H1 (cell line): ENCODE results near the gene GREM2. TPM values are rescaled to one million over a fixed set of nuclear protein-coding genes. Genes with fewer than 3 reads are reported as not detected.

ENCODE experiments used
- CTCF ChIA-PET: fragments of 300-600 bp; sonication (Branson Sonifier 250); formaldehyde crosslinking; loops from one replicate; lab custom pipeline; 2021; ENCODE audit not compliant: partially characterized antibody; lab: Charles Lee
- POLR2A ChIA-PET: fragments of 300-600 bp; sonication (Branson Sonifier 250); formaldehyde crosslinking; loops from one replicate; lab custom pipeline; 2021; ENCODE audit warnings: inconsistent platforms; ENCODE audit not compliant: partially characterized antibody; lab: Charles Lee
- DNase-seq, 2 experiments: peaks; one replicate each; pipeline versions ENCODE4 v3.0.0 to v3.0.0-alpha.2; 2010 to 2022; ENCODE audit warnings: low spot score in 2 of 2, low read depth in 1 of 2, mixed read lengths in 1 of 2
- FAIRE-seq: peaks from 2 replicates; lab custom pipeline; 2011; peaks lifted over from hg19 to GRCh38; lab: Jason Lieb, UNC
- H2AFZ ChIP-seq: 2 replicates; pipeline ENCODE4 v1.8.1; 2012; ENCODE audit warnings: low read length, inconsistent platforms
- H2AK5ac ChIP-seq: 2 replicates; pipeline ENCODE4 v1.6.1; 2013; ENCODE audit warnings: low read depth, low read length
- H2BK120ac ChIP-seq: replicated peaks from 2 replicates; pipeline ENCODE3; 2013; ENCODE audit warnings: low read depth, low read length, inconsistent platforms
- H2BK12ac ChIP-seq: 2 replicates; pipeline ENCODE4 v1.6.1; 2013; ENCODE audit warnings: low read depth, low read length
- H2BK15ac ChIP-seq: 2 replicates; pipeline ENCODE4 v1.6.1; 2013; ENCODE audit warnings: low read length
- H2BK20ac ChIP-seq: 2 replicates; pipeline ENCODE4 v1.6.1; 2013; ENCODE audit warnings: low read length
- H2BK5ac ChIP-seq: 2 replicates; pipeline ENCODE4 v1.6.1; 2013; ENCODE audit warnings: low read depth, low read length
- H3K14ac ChIP-seq: 2 replicates; pipeline ENCODE4 v1.6.1; 2013; ENCODE audit warnings: inconsistent platforms; ENCODE audit not compliant: insufficient read length
- H3K18ac ChIP-seq: 2 replicates; pipeline ENCODE4 v1.6.1; 2013; ENCODE audit warnings: low read length; ENCODE audit errors: extremely low read depth
- H3K23ac ChIP-seq: 2 replicates; pipeline ENCODE4 v1.6.1; 2013; ENCODE audit warnings: inconsistent platforms; ENCODE audit not compliant: insufficient read length
- H3K23me2 ChIP-seq: 2 replicates; pipeline ENCODE4 v1.6.1; 2013; ENCODE audit warnings: low read depth, low read length
- H3K27ac ChIP-seq: 2 replicates; pipeline ENCODE4 v1.6.1; 2011; ENCODE audit warnings: low read depth, low read length, inconsistent platforms
- H3K27me3 ChIP-seq, 4 experiments: replicated peaks in 1 of 4; 1 replicate in 1 of 4; 2 replicates in 3 of 4; pipeline versions ENCODE4 v1.6.1 to v1.8.1; 2011 to 2013; ENCODE audit warnings: low read length in 3 of 4, mild to moderate bottlenecking in 3 of 4, inconsistent platforms in 2 of 4, mixed read lengths in 2 of 4, moderate library complexity in 1 of 4; ENCODE audit not compliant: control insufficient read depth in 3 of 4, insufficient read depth in 3 of 4; ENCODE audit errors: extremely low read depth in 1 of 4
- H3K36me3 ChIP-seq, 4 experiments: 2 replicates each; pipeline versions ENCODE4 v1.6.1 to v1.8.1; 2011 to 2013; ENCODE audit warnings: mild to moderate bottlenecking in 4 of 4, low read length in 3 of 4, moderate library complexity in 2 of 4, control low read depth in 1 of 4, inconsistent platforms in 1 of 4; ENCODE audit not compliant: insufficient read depth in 4 of 4, control insufficient read depth in 2 of 4
- H3K4ac ChIP-seq: replicated peaks from 2 replicates; pipeline ENCODE3; 2013; ENCODE audit warnings: low read length, low read depth, mixed read lengths, inconsistent platforms; ENCODE audit not compliant: insufficient read length
- H3K4me1 ChIP-seq, 4 experiments: replicated peaks in 1 of 4; 1 replicate in 1 of 4; 2 replicates in 3 of 4; pipeline versions ENCODE4 v1.6.1 to v1.8.1; 2011 to 2013; ENCODE audit warnings: low read length in 3 of 4, inconsistent platforms in 2 of 4, mixed read lengths in 1 of 4; ENCODE audit not compliant: insufficient read depth in 4 of 4, control insufficient read depth in 3 of 4
- H3K4me2 ChIP-seq, 2 experiments: 2 replicates each; pipeline versions ENCODE4 v1.6.1 to v1.8.1; 2011 to 2013; ENCODE audit warnings: low read depth in 2 of 2, low read length in 2 of 2, control low read depth in 1 of 2, inconsistent platforms in 1 of 2, mild to moderate bottlenecking in 1 of 2; ENCODE audit not compliant: insufficient read depth in 1 of 2
- H3K4me3 ChIP-seq, 4 experiments: fragments of 200-600, 300-600 bp in 1 of 4; sonication (generic), shearing (Covaris generic), sonication (Bioruptor Twin) in 1 of 4; 2 replicates each; pipeline versions ENCODE4 v1.5.1 to v1.8.1; 2011 to 2016; ENCODE audit warnings: low read length in 4 of 4, low read depth in 3 of 4, control low read depth in 2 of 4, inconsistent platforms in 2 of 4, mild to moderate bottlenecking in 2 of 4, mixed read lengths in 1 of 4, moderate library complexity in 1 of 4; ENCODE audit not compliant: insufficient read depth in 2 of 4; ENCODE audit errors: extremely low read depth in 1 of 4
- H3K56ac ChIP-seq: replicated peaks from 2 replicates; pipeline ENCODE3; 2013; ENCODE audit warnings: low read depth, mild to moderate bottlenecking, mixed read lengths, low read length, inconsistent platforms; ENCODE audit not compliant: insufficient read length
- H3K79me1 ChIP-seq: 2 replicates; pipeline ENCODE4 v1.6.1; 2013; ENCODE audit warnings: low read depth, low read length, control low read depth
- H3K79me2 ChIP-seq, 2 experiments: 2 replicates each; pipeline versions ENCODE4 v1.6.1 to v1.8.1; 2012 to 2013; ENCODE audit warnings: low read length in 2 of 2, mild to moderate bottlenecking in 2 of 2, inconsistent platforms in 1 of 2; ENCODE audit not compliant: insufficient read depth in 2 of 2, control insufficient read depth in 1 of 2
- H3K9ac ChIP-seq, 4 experiments: replicated peaks in 1 of 4; 1 replicate in 1 of 4; 2 replicates in 3 of 4; pipeline versions ENCODE4 v1.6.1 to v1.8.1; 2011 to 2013; ENCODE audit warnings: low read depth in 3 of 4, low read length in 3 of 4, control low read depth in 2 of 4, mild to moderate bottlenecking in 2 of 4, moderate library complexity in 2 of 4, inconsistent platforms in 1 of 4; ENCODE audit errors: extremely low read depth in 1 of 4
- H3K9me3 ChIP-seq, 2 experiments: 2 replicates each; pipeline versions ENCODE4 v1.6.1 to v1.8.1; 2012 to 2013; ENCODE audit warnings: mild to moderate bottlenecking in 2 of 2, moderate library complexity in 2 of 2, control low read depth in 1 of 2, inconsistent platforms in 1 of 2, low read depth in 1 of 2, low read length in 1 of 2, mixed read lengths in 1 of 2; ENCODE audit not compliant: insufficient read depth in 2 of 2
- H4K20me1 ChIP-seq, 2 experiments: replicated peaks in 1 of 2; 2 replicates each; pipeline versions ENCODE3 to v1.8.1; 2011 to 2013; ENCODE audit warnings: inconsistent platforms in 2 of 2, low read length in 2 of 2, mild to moderate bottlenecking in 1 of 2; ENCODE audit not compliant: insufficient read depth in 2 of 2, control insufficient read depth in 1 of 2
- H4K5ac ChIP-seq: 2 replicates; pipeline ENCODE4 v1.6.1; 2013; ENCODE audit warnings: low read length, low read depth, mixed read lengths, inconsistent platforms; ENCODE audit not compliant: insufficient read length
- H4K8ac ChIP-seq: 2 replicates; pipeline ENCODE4 v1.8.0; 2013; ENCODE audit warnings: mild to moderate bottlenecking, moderate library complexity, low read length, inconsistent platforms; ENCODE audit not compliant: insufficient read depth; ENCODE audit errors: extremely low read depth
- H4K91ac ChIP-seq: replicated peaks from 2 replicates; pipeline ENCODE3; 2013; ENCODE audit warnings: low read length, mixed read lengths, inconsistent platforms; ENCODE audit not compliant: insufficient read length
- CBX5 ChIP-seq: fragments of 300-800, 300-1000 bp; sonication (generic); IDR thresholded peaks from 2 replicates; pipeline ENCODE4 v1.7.1; 2016; ENCODE audit warnings: antibody characterized with exemption, low read length, low read depth
- RBBP5 ChIP-seq: IDR thresholded peaks from 2 replicates; pipeline ENCODE4 v1.7.1; 2012; ENCODE audit warnings: low read depth, mild to moderate bottlenecking, inconsistent platforms, low read length, moderate library complexity, borderline replicate concordance
- WGBS, 2 experiments: shearing (Covaris generic) in 1 of 2; methylation state at CpG; one replicate each; pipeline versions ENCODE4 v1.1.6 to v1.1.7; 2013 to 2015; ENCODE audit warnings: low lambda C conversion rate in 2 of 2, mixed read lengths in 2 of 2, inconsistent platforms in 1 of 2, low coverage in 1 of 2, missing lambda C conversion rate in 1 of 2; ENCODE audit not compliant: insufficient replicate concordance in 2 of 2, insufficient coverage in 1 of 2, insufficient read length in 1 of 2; ENCODE audit errors: extremely low coverage in 1 of 2, missing lambda C conversion rate in 1 of 2; 5-methylcytosine and 5-hydroxymethylcytosine counted together
- polyA plus RNA-seq, 7 experiments: library from polyadenylated mRNA; depleted of rRNA in 3 of 7; stranded (reverse) in 5 of 7; unstranded in 2 of 7; fragments of >200 nt in 5 of 7; fragments of 200-250 nt in 2 of 7; gene quantifications; 1 replicate in 5 of 7; 2 replicates in 1 of 7; 4 replicates in 1 of 7; pipeline versions ENCODE4 v1.2.1 to v1.2.3, GENCODE V29; 2011 to 2013; ENCODE audit warnings: missing spikeins in 2 of 7, mixed read lengths in 2 of 7
- total RNA-seq: library from RNA; stranded (reverse); fragmentation: NEBNext Ultra II Directional; extraction: Animal tissue kit (Norgen Biotek cat#: 25700); gene quantifications from 2 replicates; pipeline ENCODE4 v1.2.1, GENCODE V29; 2021

Gene GREM2
- total and polyA plus RNA-seq, 2 of the 8 experiments (the other 6 are each of a cell fraction or from before 2014, with no cell fraction given): 0.05 TPM; not detected in 1

- no peaks in the 10 kb centered on the region for H3K79me2 ChIP-seq
- H2BK12ac ChIP-seq: no peak overlapping the region
- H3K4ac ChIP-seq: no peak overlapping the region
- H2BK5ac ChIP-seq: no peak overlapping the region
- no peak overlapping the region for H2BK20ac ChIP-seq
- no peak overlapping the region for H3K18ac ChIP-seq
- peaks cover 0 to 13% (median 5%) of the 10 kb centered on the region in 4 experiments; a peak in 4 of 7 replicates for H3K27me3 ChIP-seq
- POLR2A ChIA-PET: no interaction called here
- H3K23me2 ChIP-seq: peaks cover 5% of the 10 kb centered on the region; the same call in 1 of the 2 replicates
- H4K5ac ChIP-seq: no peak overlapping the region
- H3K4me1 ChIP-seq: peaks cover 0 to 12% (median 3%) of the 10 kb centered on the region in 4 experiments; a peak in 4 of 7 replicates
- no peak overlapping the region for H2AK5ac ChIP-seq
- H2BK15ac ChIP-seq: no peak overlapping the region
- H3K14ac ChIP-seq: no peak overlapping the region
- H3K23ac ChIP-seq: no peak overlapping the region
- no peak overlapping the region for H3K4me3 ChIP-seq
- no peak overlapping the region for H3K9ac ChIP-seq
- H3K27ac ChIP-seq: no peak overlapping the region
- no peak overlapping the region for H4K8ac ChIP-seq
- no peak for DNase-seq
- H4K91ac ChIP-seq: no peak overlapping the region
- CTCF ChIA-PET: interaction anchor here (0.5 to 3.2 kb wide), 17 partner anchors 10 to 421 kb away, joined by 3 to 42 read pairs (median 4); no protein-coding TSS in a partner anchor
- H2BK120ac ChIP-seq: no peak overlapping the region
- H3K9me3 ChIP-seq: no peaks in the 10 kb centered on the region
- 82% methylated on average over 6 of the region's 6 CpGs; no CpG with 5 or more reads in 1 of the 2 experiments for WGBS, 2 experiments
- no peaks in the 10 kb centered on the region for H3K36me3 ChIP-seq
- no peak overlapping the region for H3K4me2 ChIP-seq
- no peak for FAIRE-seq
- H3K56ac ChIP-seq: no peak overlapping the region
- H2AFZ ChIP-seq: no peak overlapping the region
- no peaks in the 10 kb centered on the region for H3K79me1 ChIP-seq
- no peaks in the 10 kb centered on the region for H4K20me1 ChIP-seq
- TF ChIP-seq RBBP5: no peak
- no peak for TF ChIP-seq CBX5
These were observed 2.4 kb downstream of the GREM2 start for GRCh38 chr1:240609527-240610060.
